Central memory CD8-positive, alpha-beta T cell (primary cell): ENCODE measurements around the gene NOP10.

ENCODE experiments used
- ATAC-seq: fragments of 150-1000 bp; cut with Tn5 transposase; replicated peaks from 2 replicates; pipeline ENCODE4 v1.10.0; 2022; ENCODE audit warnings: mild to moderate bottlenecking, moderate FRiP score, moderate number of reproducible peaks; ENCODE audit not compliant: poor library complexity, severe bottlenecking; ENCODE audit errors: extremely low read depth
- DNase-seq, 2 donors: peaks; one replicate each; pipeline ENCODE4 v3.0.0; 2021; ENCODE audit warnings: low spot score in 2 of 2
- H3K27ac Mint-ChIP-seq: one replicate; pipeline ENCODE4 v1.8.0; 2022; ENCODE audit warnings: low read depth, mild to moderate bottlenecking, moderate library complexity, mixed read lengths
- H3K27me3 Mint-ChIP-seq: one replicate; pipeline ENCODE4 v1.8.0; 2022; ENCODE audit warnings: mixed read lengths
- H3K36me3 Mint-ChIP-seq: one replicate; pipeline ENCODE4 v1.8.0; 2022; ENCODE audit warnings: mild to moderate bottlenecking, moderate library complexity, mixed read lengths; ENCODE audit not compliant: insufficient read depth
- H3K4me1 Mint-ChIP-seq: one replicate; pipeline ENCODE4 v1.8.0; 2022; ENCODE audit warnings: mixed read lengths
- H3K4me3 Mint-ChIP-seq: one replicate; pipeline ENCODE4 v1.8.0; 2022; ENCODE audit warnings: mild to moderate bottlenecking, moderate library complexity, mixed read lengths
- H3K9me3 Mint-ChIP-seq: one replicate; pipeline ENCODE4 v1.8.0; 2022; ENCODE audit warnings: mixed read lengths

Gene NOP10

DNA sequence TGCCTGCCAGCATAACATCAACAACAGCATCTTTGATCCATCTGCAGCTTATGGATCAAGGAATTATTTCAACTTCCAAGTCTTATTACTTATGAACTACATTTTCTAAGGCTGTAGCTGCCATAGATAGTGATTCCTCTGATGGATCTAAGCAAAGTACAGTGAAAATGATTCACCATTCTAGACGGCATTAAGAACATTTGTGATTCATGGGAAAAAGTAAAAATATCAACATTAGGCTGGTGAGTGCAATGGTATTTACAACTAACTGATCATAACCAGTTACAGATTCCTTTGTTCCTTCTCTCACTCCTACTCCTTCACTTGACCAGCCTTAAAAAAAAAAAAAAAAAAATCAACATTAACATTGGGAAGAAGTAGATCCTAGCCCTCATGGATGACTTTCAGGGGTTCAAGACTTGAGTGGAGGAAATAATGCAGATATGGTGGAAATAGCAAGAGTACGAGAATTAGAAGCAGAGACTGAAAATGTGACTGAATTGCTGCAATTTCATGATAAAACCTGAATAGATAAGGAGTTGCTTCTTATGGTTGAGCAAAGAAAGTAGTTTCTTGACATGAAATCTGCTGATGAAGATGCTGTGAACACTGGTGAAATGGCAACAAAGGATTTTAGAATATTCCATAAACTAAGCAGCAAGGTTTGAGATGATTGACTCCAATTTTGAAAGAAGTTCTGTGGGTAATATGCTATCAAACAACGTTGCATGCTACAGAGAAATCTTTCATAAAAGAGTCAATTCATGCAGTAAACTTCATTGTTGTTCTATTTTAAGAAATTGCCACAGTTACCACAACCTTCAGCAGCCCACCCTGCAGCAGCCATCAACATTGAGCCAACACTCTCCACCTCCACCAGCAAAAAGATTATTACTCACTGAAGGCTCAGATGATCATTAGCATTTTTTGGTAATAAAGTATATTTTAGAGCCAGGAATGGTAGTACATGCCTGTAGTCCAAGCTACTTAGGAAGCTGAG, 28.1 kb downstream of the NOP10 start:
- H3K4me1 Mint-ChIP-seq: peaks cover 15% of the 10 kb centered on the region

DNA sequence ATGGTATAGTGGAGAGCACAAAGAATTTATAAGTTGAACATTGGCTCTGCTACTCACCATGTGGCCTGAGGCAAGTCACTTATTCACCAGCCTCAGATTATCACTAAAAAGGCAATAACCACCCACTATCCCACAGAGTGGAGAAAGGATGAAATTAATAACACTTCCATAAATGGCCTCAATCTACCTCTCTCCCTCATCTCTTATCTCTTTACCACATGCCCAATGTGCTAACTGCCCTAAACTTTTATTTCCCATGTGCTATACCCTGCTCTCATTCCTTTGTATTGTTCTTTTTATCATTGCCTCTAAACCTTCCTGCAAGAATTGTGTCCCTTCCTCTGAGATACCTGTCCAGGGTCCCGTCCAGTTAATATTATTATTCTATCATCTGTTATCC, 31.4 kb downstream of the NOP10 start:
- ATAC-seq: no peak
- H3K4me3 Mint-ChIP-seq: no peak overlapping the region
- H3K36me3 Mint-ChIP-seq: peaks cover 8% of the 10 kb centered on the region
- no peaks in the 10 kb centered on the region for H3K9me3 Mint-ChIP-seq
- DNase-seq: no peak
- no peak overlapping the region for H3K27ac Mint-ChIP-seq
- peaks cover 4% of the 10 kb centered on the region for H3K4me1 Mint-ChIP-seq
- no peaks in the 10 kb centered on the region for H3K27me3 Mint-ChIP-seq

More for the DNA sequence above, 28.1 kb downstream of the NOP10 start:
- H3K27me3 Mint-ChIP-seq: no peaks in the 10 kb centered on the region
- no peak for ATAC-seq
- no peak overlapping the region for H3K27ac Mint-ChIP-seq
- no peaks in the 10 kb centered on the region for H3K9me3 Mint-ChIP-seq
- H3K4me3 Mint-ChIP-seq: no peak overlapping the region
- peaks cover 10% of the 10 kb centered on the region for H3K36me3 Mint-ChIP-seq
- DNase-seq: no peak

DNA sequence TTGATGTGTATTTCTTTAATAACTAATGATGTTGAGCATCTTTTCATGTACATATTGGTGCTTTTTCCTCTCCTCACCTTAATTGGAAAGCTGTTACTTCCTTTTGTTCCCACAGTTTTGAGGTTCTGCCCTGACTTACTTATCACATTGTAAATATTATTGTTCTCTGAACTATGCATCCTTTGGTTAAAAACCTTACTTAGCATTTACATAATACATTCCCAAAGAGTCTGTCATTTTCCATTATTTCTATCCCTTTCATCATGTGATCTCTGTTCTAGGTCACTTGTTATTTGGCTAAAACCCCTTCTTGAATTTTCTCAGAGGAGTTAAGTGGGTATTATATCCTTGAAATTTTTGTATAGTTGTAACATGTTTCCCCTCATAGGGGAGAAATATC, 38.3 kb downstream of the NOP10 start:
- Mint-ChIP-seq H3K36me3 (peaks cover 5% of the 10 kb centered on the region), H3K4me1 (peaks cover 4% of the 10 kb centered on the region), H3K27me3 (no peaks in the 10 kb centered on the region), H3K9me3 (no peaks in the 10 kb centered on the region), H3K4me3 (no peak overlapping the region), H3K27ac (no peak overlapping the region)
- DNase-seq: no peak
- no peak for ATAC-seq

DNA sequence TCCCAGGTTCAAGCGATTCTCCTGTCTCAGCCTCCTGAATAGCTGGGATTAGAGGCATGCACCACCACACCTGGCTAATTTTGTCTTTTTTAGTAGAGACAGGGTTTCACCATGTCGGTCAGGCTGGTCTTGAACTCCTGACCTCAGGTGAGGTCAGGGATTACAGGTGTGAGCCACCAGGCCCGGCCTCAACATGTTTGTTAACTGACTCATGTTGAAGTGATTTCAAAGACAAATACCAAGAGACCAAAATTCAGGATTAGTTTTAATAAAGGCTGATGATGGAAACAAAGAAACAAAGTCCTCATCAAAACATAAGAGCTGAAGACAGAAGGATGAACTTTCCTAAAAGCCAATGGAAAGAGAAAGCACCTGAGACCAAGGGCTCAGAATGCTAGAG, 41.9 kb downstream of the NOP10 start:
- ATAC-seq: no peak
- H3K9me3 Mint-ChIP-seq: no peaks in the 10 kb centered on the region
- no peaks in the 10 kb centered on the region for H3K27me3 Mint-ChIP-seq
- DNase-seq: no peak
- H3K36me3 Mint-ChIP-seq: peaks cover 5% of the 10 kb centered on the region
- H3K4me3 Mint-ChIP-seq: no peak overlapping the region
- no peak overlapping the region for H3K27ac Mint-ChIP-seq
- H3K4me1 Mint-ChIP-seq: peaks cover 16% of the 10 kb centered on the region

DNA sequence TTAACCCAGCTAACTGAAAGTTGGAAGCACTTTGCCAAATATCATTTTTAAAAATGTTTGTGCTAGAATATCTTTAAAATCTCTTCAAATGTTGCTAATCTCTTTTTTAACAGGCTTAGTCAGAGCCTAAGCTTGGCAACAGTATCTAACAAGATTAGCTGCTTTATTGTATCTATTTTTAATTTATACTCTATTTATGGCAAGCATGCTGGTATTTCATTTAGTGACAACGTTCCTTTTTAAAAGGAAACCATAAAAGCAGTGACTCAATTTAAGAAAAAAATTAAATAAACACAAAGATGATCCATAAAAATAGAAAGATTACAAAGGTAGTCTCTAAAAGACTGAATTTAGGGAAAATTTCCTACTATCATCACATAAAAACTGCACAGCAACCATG, 45.9 kb downstream of the NOP10 start:
- Mint-ChIP-seq H3K4me3 (no peak overlapping the region), H3K27me3 (no peaks in the 10 kb centered on the region), H3K4me1 (peaks cover 18% of the 10 kb centered on the region), H3K27ac (no peak overlapping the region), H3K9me3 (no peaks in the 10 kb centered on the region), H3K36me3 (peaks cover 5% of the 10 kb centered on the region)
- no peak for DNase-seq
- ATAC-seq: no peak

DNA sequence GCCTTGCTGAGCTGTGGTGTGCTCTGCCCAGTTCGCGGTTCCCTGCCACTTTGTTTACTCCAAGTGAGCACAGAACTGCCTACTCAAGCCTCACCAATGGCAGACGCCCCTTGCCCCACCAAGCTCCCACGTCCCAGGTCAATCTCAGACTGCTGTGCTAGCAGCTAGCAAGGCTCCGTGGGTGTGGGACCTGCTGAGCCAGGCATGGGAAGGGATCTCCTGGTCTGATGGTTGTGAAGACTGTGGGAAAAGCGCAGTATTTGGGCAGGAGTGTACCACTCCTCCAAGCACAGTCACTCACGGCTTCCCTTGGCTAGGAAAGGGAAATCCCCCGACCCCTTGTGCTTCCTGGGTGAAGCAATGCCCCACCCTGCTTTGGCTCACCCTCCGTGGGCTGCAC, 50.3 kb downstream of the NOP10 start:
- ATAC-seq (no peak), DNase-seq (no peak)
- Mint-ChIP-seq H3K36me3 (peaks cover 8% of the 10 kb centered on the region), H3K9me3 (peaks cover 5% of the 10 kb centered on the region), H3K4me3 (no peak overlapping the region), H3K27ac (no peak overlapping the region), H3K27me3 (no peaks in the 10 kb centered on the region), H3K4me1 (peaks cover 9% of the 10 kb centered on the region)
